Spleen (tissue), 11 donors: Measurements from ENCODE around the gene PLEKHD1. TPM values are rescaled to one million over a fixed set of nuclear protein-coding genes. Genes with fewer than 3 reads are reported as not detected.

Source experiments
- DNase-seq: peaks from one replicate; pipeline ENCODE4 v3.0.0-alpha.2; 2020
- H3K27ac ChIP-seq, 8 donors: fragments of 200-600 bp; sonication (generic) in 7 of 8; 1 replicate in 4 of 8; 2 replicates in 4 of 8; pipeline versions ENCODE4 v1.5.0 to v1.8.0; 2016 to 2021; ENCODE audit warnings: inconsistent platforms in 4 of 8, mild to moderate bottlenecking in 4 of 8, moderate library complexity in 1 of 8
- H3K27me3 ChIP-seq, 7 donors: fragments of 200-600 bp; sonication (generic) in 6 of 7; replicated peaks in 1 of 7; 1 replicate in 4 of 7; 2 replicates in 3 of 7; pipeline versions ENCODE4 v1.5.0 to v1.8.0; 2016 to 2021; ENCODE audit warnings: inconsistent platforms in 3 of 7, mild to moderate bottlenecking in 1 of 7
- H3K36me3 ChIP-seq, 6 donors: fragments of 200-600 bp; sonication (generic) in 5 of 6; 1 replicate in 4 of 6; 2 replicates in 2 of 6; pipeline versions ENCODE4 v1.5.0 to v1.8.0; 2016 to 2021; ENCODE audit warnings: inconsistent platforms in 2 of 6
- H3K4me1 ChIP-seq, 6 donors: fragments of 200-600 bp; sonication (generic) in 5 of 6; 1 replicate in 3 of 6; 2 replicates in 3 of 6; pipeline versions ENCODE4 v1.5.0 to v1.8.0; 2016 to 2021; ENCODE audit warnings: inconsistent platforms in 3 of 6
- H3K4me3 ChIP-seq, 8 donors: fragments of 200-600 bp; sonication (generic) in 7 of 8; 1 replicate in 4 of 8; 2 replicates in 4 of 8; pipeline versions ENCODE4 v1.5.0 to v1.8.0; 2016 to 2021; ENCODE audit warnings: inconsistent platforms in 4 of 8, mild to moderate bottlenecking in 4 of 8, moderate library complexity in 2 of 8
- H3K9me3 ChIP-seq, 8 donors: fragments of 200-600 bp; sonication (generic) in 7 of 8; 1 replicate in 4 of 8; 2 replicates in 4 of 8; pipeline versions ENCODE4 v1.5.0 to v1.8.0; 2016 to 2021; ENCODE audit warnings: inconsistent platforms in 4 of 8
- CTCF ChIP-seq, 11 experiments: fragments of 200-600 bp in 7 of 11; fragments of 450-650 bp in 4 of 11; sonication (generic) in 4 of 11; IDR thresholded peaks in 8 of 11; conservative IDR thresholded peaks in 3 of 11; 1 replicate in 7 of 11; 2 replicates in 4 of 11; pipeline versions ENCODE4 v1.4.0 to v1.8.0; 2016 to 2021; ENCODE audit warnings: antibody characterized with exemption in 11 of 11, inconsistent platforms in 4 of 11, mild to moderate bottlenecking in 1 of 11
- POLR2A ChIP-seq, 3 donors: fragments of 450-650 bp; IDR thresholded peaks; one replicate each; pipeline ENCODE4 v1.5.1; 2017; ENCODE audit warnings: antibody characterized with exemption in 3 of 3, mild to moderate bottlenecking in 1 of 3
- POLR2AphosphoS5 ChIP-seq, 3 donors: sonication (generic); formaldehyde crosslinking; IDR thresholded peaks; one replicate each; pipeline ENCODE4 v1.5.1; 2017; ENCODE audit warnings: antibody characterized with exemption in 3 of 3
- WGBS, 5 donors: extraction: QIAGEN DNeasy Blood & Tissue Kit in 3 of 5; methylation state at CpG; one replicate each; pipeline versions ENCODE4 v1.1.5 to v1.1.7; 2013 to 2018; 5-methylcytosine and 5-hydroxymethylcytosine counted together
- intact Hi-C: fragments of 100-400 bp; cut with DNase I; formaldehyde crosslinking; loops from one replicate; pipeline ENCODE4 v1.15.0; 2023; ENCODE audit warnings: low total_unique reads
- polyA plus RNA-seq, 3 donors: library from polyadenylated mRNA; stranded (reverse); fragments of 200-250 nt; gene quantifications; one replicate each; pipeline ENCODE4 v1.2.1, GENCODE V29; 2013
- total RNA-seq, 7 donors: library from RNA; depleted of rRNA in 3 of 7; stranded (reverse); fragments of >200 nt in 3 of 7; fragmentation: NEBNext Ultra II Directional in 4 of 7; extraction: Animal tissue kit (Norgen Biotek cat#: 25700) in 4 of 7; gene quantifications; one replicate each; pipeline versions ENCODE4 v1.1.0 to v1.2.1, GENCODE V29; 2016 to 2021
- donor health status: healthy with polysubstance abuse.
- donor health status: DM: no; HTN: no; CAD: no; lungs with moderate emphysema.
- donor health status: DM: no; HTN: no; CAD: no.
- donor health status: Bipolar disorder and iron deficiency.
- donor health status: healthy.
- donor health status: DM: no; HTN: no; CAD: no.
- donor health status: DM: yes; HTN: yes; CAD: no.

The PLEKHD1 gene
- total and polyA plus RNA-seq, 10 donors: 0.06 to 0.46 (median 0.17) TPM; not detected in 1

GRCh38 chr14:69480136-69480535, 4.4 kb upstream of the PLEKHD1 start:
- Histone ChIP-seq H3K4me3 (no peak overlapping the region), H3K9me3 (no peaks in the 10 kb centered on the region), H3K27ac (no peak overlapping the region), H3K4me1 (peaks cover 9 to 18% (median 17%) of the 10 kb centered on the region in 6 donors), H3K27me3 (peaks cover 13 to 38% (median 23%) of the 10 kb centered on the region in 7 donors), H3K36me3 (no peaks in the 10 kb centered on the region)
- WGBS, 5 donors: 72 to 89% (median 86%) methylated on average over 5 of the region's 5 CpGs
- intact Hi-C loops: no loop called here
- TF ChIP-seq POLR2AphosphoS5 (IDR thresholded peaks at IDR 0.05): no peak
- no peak for TF ChIP-seq CTCF (IDR thresholded peaks at IDR 0.05 in 8 of 11, conservative IDR thresholded peaks at IDR 0.05 in 3 of 11)
- TF ChIP-seq POLR2A (IDR thresholded peaks at IDR 0.05): no peak
- no peak for DNase-seq

GRCh38 chr14:69481815-69482568, 2.5 kb upstream of the PLEKHD1 start:
- intact Hi-C loops: no loop called here
- H3K27ac ChIP-seq: no peak overlapping the region
- H3K4me3 ChIP-seq: no peak overlapping the region
- WGBS, 5 donors: 55 to 72% (median 63%) methylated on average over 5 of the region's 5 CpGs
- no peak for TF ChIP-seq CTCF (IDR thresholded peaks at IDR 0.05 in 8 of 11, conservative IDR thresholded peaks at IDR 0.05 in 3 of 11)
- no peak for TF ChIP-seq POLR2A (IDR thresholded peaks at IDR 0.05)
- no peak for TF ChIP-seq POLR2AphosphoS5 (IDR thresholded peaks at IDR 0.05)
- H3K4me1 ChIP-seq: peaks cover 9 to 21% (median 18%) of the 10 kb centered on the region in 6 donors
- no peak for DNase-seq
- H3K36me3 ChIP-seq: no peaks in the 10 kb centered on the region
- H3K27me3 ChIP-seq: peaks cover 13 to 56% (median 34%) of the 10 kb centered on the region in 7 donors
- H3K9me3 ChIP-seq: no peaks in the 10 kb centered on the region

- no peaks in the 10 kb centered on the region for H3K36me3 ChIP-seq
- peaks cover 13 to 65% (median 34%) of the 10 kb centered on the region in 7 donors for H3K27me3 ChIP-seq
- no peaks in the 10 kb centered on the region for H3K9me3 ChIP-seq
- intact Hi-C loops: no loop called here
- H3K27ac ChIP-seq: no peak overlapping the region
- peaks cover 9 to 21% (median 18%) of the 10 kb centered on the region in 6 donors for H3K4me1 ChIP-seq
- 7 to 9% (median 8%) methylated on average over 29 to 54 of the region's 54 CpGs for WGBS, 5 donors
- H3K4me3 ChIP-seq: peak overlapping the region in 7 of 8 donors; percentile 9 to 61 (median 26)
- TF ChIP-seq POLR2AphosphoS5 (IDR thresholded peaks at IDR 0.05) (no peak), CTCF (IDR thresholded peaks at IDR 0.05 in 8 of 11, conservative IDR thresholded peaks at IDR 0.05 in 3 of 11) (no peak), POLR2A (IDR thresholded peaks at IDR 0.05) (no peak)
- DNase-seq: no peak
Observed at GRCh38 chr14:69483765-69484443, 624 bp upstream of the PLEKHD1 start.

GRCh38 chr14:69485315-69485660, 760 bp downstream of the PLEKHD1 start:
- intact Hi-C loops: no loop called here
- no peak overlapping the region for H3K27ac ChIP-seq
- no peaks in the 10 kb centered on the region for H3K36me3 ChIP-seq
- H3K27me3 ChIP-seq: peaks cover 13 to 66% (median 34%) of the 10 kb centered on the region in 7 donors
- 60 to 73% (median 65%) methylated on average over 11 of the region's 11 CpGs for WGBS, 5 donors
- H3K4me3 ChIP-seq: no peak overlapping the region
- H3K9me3 ChIP-seq: no peaks in the 10 kb centered on the region
- no peak for DNase-seq
- H3K4me1 ChIP-seq: peaks cover 9 to 21% (median 18%) of the 10 kb centered on the region in 6 donors
- no peak for TF ChIP-seq CTCF (IDR thresholded peaks at IDR 0.05 in 8 of 11, conservative IDR thresholded peaks at IDR 0.05 in 3 of 11)
- TF ChIP-seq POLR2AphosphoS5 (IDR thresholded peaks at IDR 0.05): no peak
- no peak for TF ChIP-seq POLR2A (IDR thresholded peaks at IDR 0.05)
